ENCODE data around the gene EIF5AL1.

Gene EIF5AL1

DNA sequence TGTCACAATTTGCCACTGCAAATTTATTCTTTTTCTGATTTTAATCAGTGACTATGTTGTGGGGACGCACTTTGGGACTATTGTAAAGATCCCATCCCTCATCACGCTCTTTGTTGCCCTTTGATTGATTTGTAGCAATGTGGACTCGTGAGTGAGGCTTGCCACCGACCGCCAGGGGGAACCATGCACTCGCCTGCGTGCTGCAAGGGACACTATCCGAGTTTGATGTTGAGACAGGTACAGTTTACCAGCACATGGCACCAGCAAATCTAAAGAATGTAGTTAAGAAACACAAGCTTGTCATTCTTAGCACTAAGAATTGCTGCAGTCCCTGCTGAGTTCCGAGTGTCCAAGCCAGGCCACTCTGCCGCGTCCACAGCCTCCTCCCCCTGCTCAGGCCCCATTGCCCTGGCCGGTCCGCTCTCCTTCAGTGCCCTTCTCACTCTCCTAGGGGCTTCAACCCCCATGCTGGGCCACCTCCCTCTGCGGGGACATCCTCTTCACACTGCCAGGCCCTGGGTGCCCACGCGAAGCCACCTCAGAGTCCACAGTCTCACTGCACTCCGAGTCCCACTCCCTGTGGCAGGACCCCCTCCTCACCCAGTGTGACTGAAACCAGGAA is 49.9 kb downstream of the EIF5AL1 start:
- DNase-seq = no peak

DNA sequence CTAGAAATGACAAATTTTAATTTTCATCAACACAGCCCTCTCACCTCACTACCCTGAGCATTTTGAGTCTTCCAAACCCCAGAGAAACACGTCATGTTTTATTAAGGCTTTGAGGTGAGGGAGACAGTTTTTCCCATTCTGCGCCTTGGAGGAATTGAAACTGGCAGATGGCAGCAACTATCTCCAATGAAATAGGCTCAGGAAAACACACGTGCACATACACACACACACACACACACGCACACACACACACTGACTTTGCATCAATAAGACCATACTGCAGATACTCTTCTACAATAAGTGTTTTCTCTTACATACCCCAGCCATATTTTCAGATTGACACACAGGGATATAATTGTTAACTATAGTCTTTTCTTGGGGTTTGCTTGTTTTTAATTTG is 51.1 kb downstream of the EIF5AL1 start:
- no peak for DNase-seq

All from SHP77 treated with DMSO at 0.1 percent for 48 hours (cell line).